MM.1S (cell line): ENCODE data around the gene ATP1B4.

ENCODE experiments used
- CTCF ChIP-seq: fragments of 300-600 bp; sonication (generic); IDR thresholded peaks from 2 replicates; pipeline ENCODE4 v1.5.1; 2016; ENCODE audit warnings: antibody characterized with exemption, low read length, mixed read lengths
- EZH2 ChIP-seq: fragments of 300-600 bp; sonication (generic); optimal IDR thresholded peaks from 2 replicates; pipeline ENCODE3; 2017; ENCODE audit warnings: low read depth, mild to moderate bottlenecking, antibody characterized with exemption, low read length, mixed read lengths
- EZH2phosphoT487 ChIP-seq: fragments of 300-600 bp; sonication (generic); IDR thresholded peaks from 2 replicates; pipeline ENCODE4 v1.6.1; 2018; ENCODE audit warnings: antibody characterized with exemption, low read length

GRCh38 chrX:120335289-120335688, 26.6 kb upstream of the ATP1B4 start:
- TF ChIP-seq EZH2 (no peak), CTCF (no peak), EZH2phosphoT487 (no peak)
